Measurements from ENCODE around the gene ALK.

The ALK gene

DNA sequence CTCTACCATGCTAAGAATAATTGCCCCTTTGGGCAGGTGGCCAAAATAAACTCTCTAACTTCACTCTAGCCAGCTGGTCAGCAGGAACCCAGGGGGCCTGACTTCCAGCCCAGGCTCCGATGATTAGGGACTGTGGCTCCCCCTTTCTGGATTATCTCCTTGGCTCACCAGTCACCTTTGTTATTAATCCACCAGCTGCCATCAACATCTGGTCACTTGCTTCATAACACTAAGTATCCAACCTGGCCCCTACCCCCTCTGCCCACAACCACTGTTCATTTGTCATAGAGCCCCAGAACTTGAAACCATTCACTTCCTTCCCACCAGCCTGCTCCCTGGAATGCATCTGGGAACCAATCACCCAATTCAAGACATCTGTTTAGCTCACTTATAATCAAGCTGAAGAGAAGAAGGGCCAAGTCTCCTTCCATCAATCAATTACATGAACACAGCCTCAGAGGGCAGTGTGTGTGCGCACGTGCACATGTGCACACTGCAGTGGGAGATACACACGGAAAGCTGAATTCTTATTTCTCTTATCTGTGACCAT, 215.1 kb downstream of the ALK start:
- DNase-seq: no peak

DNA sequence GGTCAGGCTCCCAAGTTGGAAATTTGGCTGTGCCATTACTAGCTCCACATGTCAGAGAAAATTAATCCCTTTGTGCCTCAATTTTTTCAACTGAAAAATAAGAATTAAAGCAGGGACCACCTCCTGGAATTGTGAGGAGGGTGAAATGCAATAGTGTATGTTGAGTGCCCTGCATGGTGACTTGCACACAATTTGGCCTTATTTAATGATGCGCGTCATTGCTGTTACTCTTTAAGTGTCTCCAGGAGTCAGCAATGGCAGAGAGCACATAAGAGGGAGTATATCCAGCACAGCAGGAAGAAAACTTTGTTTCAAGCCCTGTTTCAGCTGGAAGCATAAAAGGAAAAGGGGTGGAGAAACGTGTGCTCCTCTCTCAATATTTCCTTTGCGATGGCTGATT, 215.8 kb downstream of the ALK start:
- no peak for DNase-seq

DNA sequence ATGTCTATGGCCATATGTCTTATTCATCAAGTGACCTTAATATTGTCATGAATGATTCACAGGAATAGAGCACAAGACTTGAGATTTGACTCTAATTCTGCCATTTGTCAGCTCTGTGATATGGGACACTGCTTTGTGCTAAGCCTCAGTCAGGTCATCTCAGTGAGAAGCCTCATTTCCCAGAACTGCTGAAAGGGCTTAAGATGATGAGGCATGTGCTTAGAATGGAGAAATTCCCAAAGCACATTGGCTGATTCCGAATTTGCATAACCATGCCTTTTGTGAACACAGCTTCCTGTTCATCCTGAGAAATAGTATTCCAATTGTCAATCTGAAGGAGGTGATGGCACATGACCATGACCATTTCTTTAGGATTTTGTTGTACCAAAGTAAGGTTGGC, 218.1 kb downstream of the ALK start:
- no peak for DNase-seq

DNA sequence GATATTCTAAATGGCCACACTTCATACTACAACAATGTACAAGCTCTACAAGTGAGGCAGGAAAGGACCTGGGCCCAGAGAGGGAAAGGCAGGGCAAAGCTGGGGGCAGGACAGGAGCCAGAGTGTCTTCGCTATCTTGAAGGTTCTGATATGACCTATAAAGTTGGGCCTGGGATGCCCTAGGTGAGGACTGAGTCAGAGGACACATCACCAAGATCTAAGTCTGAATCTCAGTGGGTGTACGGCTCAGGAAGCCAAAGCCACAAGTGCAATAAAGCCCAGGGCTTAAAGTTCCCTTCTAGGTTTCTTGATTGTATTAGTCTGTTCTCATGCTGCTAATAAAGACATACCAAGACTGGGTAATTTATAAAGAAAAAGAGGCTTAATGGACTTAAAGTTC, 219.1 kb downstream of the ALK start:
- no peak for DNase-seq

DNA sequence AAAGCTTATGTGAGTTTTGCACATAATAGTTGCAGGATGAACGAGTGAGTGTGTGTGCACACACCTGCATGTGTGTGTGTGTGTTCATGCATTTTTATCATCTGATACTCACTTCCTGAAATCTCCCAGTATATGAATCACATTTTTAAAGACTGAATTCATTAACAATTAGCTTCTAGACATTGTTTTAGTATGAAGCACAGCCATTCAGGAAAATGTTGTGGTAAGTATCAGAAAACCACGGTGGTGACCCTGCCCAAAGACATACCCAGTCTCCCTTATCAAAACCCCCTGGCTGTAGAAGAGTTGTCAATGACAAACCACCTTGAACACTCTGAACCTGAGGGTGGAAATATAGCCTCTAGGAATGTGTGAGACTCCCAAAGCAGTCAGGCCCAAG, 220.8 kb downstream of the ALK start:
- no peak for DNase-seq

DNA sequence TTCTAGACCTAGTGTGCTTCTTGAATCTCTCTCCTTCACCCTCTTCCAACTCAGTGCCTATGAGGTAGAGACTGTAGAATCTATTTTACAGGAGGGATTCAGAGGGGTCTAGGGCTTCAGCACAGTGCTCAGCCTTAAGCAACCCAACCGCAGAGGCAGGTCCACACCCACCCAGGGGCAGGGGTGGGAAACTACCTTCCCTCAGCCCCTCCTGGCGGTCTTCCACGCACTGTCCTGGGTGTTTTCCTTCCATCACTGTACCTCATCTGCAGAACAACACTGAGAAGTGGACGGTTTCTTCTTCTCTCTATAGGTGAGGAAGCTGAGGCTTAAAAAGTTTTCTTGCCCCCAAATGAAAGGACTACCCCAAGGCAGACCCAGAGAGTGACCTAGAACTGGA, 222.3 kb downstream of the ALK start:
- DNase-seq: no peak

DNA sequence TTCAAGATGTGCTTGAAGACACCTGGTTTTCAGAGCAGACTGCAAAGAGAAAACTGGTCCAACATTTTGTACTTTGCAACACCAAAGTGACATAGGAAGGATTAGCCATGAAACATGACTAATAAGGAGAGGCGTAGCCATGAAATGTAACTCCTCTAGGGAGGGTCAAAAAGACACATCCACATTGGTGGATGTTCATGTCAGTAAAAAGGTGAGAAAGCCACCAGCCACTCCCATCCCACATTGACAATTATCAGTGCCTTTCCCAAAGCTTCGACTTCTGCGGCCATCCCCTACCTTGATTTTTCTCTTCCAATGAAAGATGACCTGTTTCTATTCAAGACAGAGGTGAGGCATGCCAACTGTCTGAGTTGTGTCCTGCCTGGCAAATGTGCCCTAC, 223.2 kb downstream of the ALK start:
- DNase-seq: no peak

DNA sequence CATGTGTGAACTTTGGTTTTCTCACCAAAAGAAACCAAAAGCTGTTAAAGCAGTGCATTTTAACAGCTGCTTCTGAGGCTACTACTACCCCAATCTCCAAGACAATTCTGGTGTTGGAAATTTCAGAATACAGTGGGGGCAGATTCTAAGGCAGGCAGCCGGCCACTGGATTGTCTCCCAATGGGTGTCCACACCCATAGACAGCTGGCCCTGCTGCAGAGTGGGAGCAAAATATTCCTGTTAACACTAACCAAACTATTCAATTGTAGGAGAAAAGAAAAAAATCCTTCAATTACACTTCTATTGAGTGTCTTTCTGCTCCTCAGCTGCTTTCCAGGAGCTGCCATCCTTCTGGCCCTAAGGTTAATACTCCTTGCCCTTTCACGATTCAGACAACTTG, 223.7 kb downstream of the ALK start:
- DNase-seq: no peak

DNA sequence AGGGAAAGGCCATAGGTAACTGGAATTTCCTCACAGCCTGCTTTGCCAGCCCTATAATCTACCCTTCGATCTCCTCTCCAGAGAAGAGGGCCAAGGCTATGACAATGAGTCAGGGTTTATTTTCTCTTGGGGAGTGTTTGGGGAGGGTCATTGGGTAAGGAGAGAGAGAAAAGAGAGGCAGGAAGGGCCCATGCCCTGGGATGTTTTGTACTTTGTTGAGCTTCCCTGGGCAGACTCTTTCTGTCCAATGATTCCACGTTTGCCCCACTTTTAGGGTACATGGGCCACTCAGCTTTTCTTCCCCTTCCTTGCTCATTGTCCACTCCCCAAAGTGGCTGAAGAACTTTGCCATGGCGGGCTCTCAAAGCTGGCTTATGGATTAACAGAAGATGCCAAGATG, 224.2 kb downstream of the ALK start:
- DNase-seq: no peak

DNA sequence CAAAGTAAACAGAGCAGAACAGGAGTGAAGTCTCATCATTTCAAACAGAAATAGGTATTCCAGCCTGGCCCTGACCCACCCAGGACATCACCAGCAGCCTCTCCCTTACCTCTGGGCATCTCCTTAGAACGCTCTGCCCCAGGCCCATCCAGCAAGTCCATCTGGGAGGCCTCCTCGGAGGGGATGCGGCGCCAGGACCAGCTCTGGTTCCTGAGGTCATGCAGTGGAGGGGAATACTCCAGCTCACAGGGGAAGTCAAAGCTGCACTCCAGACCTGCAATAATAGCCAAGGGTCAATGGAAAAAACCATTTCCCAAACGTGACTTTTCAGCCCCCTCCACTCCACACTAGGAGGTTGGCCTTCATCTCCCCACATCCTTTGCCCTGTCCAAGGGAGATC, 226.6 kb downstream of the ALK start:
- DNase-seq: no peak

DNA sequence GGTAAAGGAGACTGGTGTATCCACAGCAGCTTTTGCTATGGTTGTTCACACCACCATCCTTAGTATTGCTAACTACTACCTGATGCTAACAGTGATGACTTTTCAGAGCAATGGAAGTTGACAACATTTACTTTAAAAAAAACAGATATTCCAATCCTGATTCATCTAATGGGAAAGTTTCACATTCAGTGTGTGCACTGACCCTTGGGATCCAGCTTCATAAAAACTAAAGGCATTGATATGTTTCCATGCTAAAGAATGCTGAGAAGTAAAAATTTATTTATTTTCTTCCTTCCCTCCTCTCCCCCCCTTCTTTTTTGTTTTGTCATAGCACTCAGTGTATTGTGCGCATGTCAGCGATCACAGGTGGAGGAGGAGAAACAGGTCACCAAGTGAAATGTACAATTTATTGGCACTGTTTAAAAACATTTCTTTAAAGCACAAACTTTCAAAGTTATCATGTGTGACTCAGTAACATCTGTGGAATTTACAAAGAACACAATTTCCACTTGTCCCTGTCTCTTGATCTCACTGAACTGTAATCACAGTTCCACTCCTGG, 229.9 kb downstream of the ALK start:
- no peak for DNase-seq

DNA sequence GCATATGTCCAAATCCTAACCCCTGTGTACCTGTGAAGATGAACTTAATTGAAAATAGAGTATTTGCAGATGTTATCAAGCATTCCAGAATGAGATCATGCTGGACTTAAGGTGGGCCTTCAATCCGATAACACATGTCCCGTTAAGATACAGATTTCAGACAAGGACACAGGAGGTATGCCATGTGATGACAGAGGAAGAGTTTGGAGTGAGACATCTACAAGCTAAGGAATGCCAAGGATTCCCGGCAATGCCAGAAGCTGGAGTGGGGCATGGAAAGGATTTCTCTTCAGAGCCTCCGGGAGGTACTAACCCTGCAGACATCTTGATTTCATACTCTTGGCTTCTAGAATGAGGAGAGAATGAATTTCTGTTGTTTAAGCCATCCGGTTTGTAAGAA, 231.7 kb downstream of the ALK start:
- no peak for DNase-seq

DNA sequence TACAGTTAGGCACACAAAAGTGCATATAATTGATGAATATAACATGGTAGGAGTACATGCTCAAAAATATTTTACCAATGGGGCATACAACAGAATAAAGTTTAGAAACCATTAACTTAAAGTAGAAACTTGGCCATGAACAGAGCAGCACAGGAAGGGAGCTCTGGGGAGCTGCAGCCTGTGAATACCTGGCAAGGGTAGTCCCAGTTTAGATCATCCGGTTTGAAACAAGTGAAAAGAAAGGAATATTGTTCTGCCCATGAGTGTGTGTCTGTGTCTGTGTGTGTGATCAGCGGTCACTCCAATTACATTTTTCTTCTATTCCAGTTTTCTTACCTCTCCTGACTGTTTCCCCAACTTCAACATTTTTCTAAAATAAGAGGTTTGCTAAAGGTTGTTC, 233.0 kb downstream of the ALK start:
- DNase-seq: no peak

DNA sequence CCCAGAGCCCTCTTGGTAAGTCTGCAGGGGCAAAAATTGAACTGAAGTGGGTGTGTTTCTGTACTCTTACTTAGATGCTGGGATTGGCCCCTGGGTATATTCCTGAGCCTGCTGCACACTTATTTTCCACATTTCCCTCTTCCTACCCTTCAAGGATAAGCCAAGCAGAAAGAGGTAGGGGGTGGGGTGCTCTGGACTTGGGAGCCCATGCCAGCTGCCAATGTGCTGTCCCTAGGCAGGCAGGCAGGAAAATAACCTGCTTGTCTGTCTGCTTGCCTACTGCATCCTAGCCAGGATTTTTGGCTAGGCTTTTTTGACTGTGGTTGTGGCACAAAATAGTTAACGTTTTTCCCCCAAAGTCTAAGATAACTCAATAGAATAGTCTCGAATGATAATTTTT, 234.3 kb downstream of the ALK start:
- DNase-seq: no peak

DNA sequence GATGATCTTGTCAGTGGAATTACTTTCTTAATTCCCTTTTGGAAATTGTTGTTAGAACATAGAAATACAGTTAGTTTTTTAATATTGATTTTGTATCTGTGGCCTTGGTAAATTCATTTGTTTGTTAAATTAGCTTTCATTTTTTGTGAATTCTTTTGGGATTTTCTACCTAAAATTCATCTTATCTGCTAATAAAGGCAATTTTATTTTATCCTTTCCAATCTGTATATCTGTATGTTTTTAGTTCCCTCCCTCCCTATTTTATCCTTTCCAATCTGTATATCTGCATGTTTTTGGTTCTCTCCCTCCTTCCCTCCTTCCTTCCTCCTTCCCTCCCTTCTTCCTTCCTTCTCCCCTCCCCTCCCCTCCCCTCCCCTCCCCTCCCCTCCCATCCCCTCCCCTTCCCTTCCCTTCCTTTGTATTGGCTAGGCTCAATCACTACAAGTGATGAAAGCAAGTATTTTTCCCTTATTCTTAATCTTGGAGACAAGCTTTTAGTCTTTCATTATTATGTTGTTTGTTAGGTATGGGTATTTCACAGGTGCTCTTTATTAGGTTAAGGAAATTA, 244.4 kb downstream of the ALK start:
- no peak for DNase-seq

DNA sequence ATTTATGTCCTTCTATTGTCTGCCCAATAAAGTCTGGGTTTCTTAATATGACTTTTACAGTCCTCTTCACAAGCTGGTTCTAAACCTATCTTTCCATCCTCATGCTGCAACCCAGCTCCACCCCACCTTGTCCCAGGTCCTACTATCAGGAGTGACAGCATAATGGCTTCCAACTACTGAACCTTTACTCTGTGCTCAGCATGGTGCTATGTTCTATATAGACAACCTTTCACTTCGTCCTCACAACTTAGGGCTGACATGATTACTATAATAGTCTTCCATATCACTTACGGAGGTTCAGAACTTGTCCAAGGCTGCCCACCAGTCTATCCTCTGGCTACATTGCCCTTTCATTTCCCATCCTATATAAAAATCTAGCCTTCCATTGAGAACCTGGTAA, 256.8 kb downstream of the ALK start:
- DNase-seq: no peak

DNA sequence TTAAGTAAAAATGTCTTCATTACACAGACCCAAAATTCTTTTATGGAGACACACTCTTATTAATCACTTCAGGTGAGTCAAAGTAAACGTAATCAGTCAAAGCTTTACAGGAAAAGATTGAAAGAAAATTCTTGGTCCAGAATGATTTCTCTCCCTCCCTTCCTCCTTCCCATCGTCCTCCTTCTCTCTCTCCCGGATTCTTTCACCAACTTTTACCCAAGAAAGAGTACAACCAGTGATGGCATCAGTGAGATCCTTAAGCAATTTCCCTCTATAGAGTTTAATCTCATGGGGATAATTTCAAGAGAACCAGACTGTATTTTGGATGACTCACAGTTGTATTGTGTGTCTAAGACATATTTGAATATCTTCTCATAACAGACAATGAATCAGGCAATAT, 258.1 kb downstream of the ALK start:
- DNase-seq: no peak

DNA sequence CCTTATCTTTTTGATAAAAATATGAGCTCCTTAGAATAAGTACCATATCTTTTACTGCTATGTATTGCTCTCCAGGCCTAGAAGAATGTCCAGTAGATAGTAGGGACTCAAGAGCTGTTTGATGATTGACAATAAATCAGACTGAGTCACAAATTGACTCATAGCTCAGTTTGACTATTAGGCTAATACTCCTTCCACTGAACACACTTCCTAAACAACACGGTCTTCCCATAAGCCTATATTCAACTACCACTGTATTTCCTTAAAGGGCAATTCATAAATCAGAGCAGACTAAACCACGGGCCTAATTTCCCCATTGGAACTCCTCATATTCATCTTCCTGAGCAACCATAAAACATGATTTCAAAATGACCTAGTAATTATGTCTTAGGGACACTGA, 258.5 kb downstream of the ALK start:
- DNase-seq: no peak

DNA sequence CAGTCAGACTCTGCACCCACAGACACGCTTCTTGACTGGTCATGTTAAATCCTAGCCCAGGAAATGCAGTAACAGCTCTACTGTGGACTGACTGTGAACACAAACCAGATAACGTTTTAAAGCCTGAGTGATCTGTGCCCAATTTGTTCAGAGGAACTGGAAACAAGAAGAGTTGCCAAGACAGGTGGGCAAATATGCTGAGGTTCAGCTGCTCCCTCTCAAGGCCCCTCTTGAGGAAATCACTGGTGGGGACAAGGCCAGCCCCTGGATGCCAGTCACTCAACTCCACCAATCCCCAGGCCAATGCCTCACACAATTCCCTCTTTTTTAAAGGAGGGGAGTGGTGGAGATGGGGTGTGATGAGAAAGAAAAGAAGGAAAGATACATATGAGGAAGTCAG, 261.2 kb downstream of the ALK start:
- no peak for DNase-seq

DNA sequence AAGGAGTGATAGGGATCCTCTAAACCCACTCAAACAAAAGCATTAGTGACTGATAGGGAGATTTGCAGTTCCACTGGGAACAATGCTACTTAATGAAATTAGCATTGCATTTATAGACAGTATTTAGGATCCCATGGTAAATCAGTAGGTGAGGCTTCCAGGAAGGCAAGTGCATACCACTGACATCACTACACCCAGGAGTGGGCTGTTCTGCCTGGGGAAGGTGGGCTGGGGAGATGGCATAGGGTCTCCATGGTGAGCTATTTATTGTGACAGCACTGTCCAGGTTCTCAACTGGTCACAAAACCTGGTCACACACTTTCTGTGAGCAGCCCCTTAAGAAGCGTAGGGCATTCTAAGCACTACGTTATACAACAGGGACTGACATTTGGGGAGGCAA, 262.2 kb downstream of the ALK start:
- DNase-seq: no peak

DNA sequence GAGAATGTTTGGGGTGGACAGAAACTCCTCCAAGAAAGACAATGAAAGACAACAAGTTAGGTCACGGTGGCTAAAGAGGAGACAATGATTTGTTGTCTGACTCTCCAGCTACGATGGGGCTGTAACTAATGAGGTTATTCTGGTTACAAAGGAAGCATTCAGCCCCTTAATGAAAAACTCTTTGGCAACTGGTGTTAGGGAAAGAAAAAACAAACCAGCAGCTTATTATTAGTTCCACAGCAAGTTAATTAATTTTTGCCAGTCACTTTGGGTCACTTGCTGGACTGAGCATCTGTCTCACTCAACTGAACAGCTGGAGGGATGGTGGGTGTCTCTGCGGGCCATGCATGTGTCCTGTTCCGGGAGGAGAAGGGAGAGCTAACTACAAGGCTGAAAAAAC, 263.7 kb downstream of the ALK start:
- no peak for DNase-seq

DNA sequence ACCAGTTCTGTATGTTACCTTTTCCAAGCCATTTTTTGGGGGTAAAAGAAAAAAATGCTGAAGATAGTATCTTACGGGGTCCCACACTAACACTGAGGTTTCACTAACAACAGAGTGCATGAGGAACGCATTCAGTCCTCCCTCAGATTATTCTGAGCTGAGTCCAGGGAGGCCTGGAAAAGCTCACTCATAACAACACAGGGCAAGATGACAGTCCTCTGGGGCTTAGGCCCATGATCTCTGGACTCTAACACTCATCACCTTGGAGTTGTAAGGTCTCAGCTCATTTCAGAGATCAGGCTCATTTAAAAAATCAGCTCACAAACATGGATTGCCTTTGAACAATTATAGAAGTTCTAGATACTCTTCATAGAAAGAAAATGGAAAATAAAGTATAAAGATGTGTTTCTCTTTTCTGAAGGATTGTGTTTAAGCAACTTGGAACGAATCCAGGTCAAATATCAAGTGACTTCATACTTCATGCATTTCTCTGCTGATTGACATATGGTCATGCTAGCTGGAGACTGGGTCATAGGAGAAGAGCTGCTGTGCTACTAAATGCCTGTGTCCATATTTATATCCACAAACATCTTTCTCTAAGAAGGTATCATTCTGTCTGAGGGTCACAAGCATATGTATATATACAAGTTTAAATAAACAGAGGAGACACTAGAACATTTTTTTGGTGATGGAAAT, 265.8 kb downstream of the ALK start:
- no peak for DNase-seq

DNA sequence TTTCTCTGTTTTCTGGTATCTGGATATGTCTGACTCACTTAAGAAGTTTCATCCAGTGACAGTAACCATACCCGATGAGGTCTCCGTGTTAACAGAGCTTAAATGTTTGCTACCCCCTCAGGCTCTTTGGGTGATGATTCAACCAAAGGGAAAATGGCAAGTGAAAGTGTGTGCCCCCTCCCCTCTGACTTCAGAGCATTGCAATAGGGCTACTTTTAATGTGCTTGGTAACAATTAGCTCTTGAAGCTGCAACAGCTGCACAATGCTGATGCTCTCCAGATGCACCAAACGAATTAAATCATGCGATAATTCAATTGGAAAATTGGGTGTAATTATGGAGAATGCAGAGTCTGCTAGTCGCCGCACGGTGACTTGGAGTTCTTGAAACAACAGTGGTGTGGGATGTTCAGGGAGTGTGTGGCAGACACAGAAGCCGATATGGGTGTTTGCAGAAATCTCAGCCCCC, 270.7 kb downstream of the ALK start:
- DNase-seq: no peak

DNA sequence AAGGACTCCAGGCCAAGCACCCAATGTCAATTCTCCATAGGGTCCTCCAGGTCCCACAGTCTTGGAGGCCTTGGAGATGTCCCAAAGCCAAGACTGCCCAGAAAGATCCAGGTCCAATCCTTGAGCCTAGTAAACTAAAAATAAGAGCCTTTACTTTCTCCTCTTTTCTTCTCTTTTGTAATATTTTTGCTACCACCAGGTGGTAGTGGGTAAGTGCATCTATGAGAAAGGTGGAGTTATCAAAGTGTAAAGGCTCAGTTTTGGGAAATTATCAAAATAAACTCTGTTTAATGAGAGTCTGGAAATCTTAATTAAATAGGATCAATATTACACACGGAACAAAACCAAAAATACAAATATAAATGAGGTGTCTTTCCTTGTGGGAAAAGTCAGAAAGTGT, 276.4 kb downstream of the ALK start:
- no peak for DNase-seq

DNA sequence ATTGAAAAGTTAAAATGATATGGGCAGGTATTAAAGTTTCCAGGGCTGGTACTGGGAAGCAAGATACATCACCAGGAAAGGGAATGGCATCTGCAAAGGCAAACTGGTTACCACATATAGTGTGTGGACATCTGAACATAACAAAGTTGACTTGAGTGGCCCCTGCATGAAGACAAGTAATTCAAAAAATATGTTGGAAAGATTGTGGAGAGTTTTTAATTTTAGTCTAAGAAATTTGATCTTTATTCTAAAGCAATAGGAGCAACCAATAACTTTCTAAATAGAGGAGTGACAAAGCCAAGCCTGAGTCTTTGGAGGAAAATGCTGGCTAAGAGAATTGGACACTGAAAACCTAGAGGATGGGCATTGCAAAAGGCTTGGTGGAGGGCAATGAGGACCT, 278.2 kb downstream of the ALK start:
- DNase-seq: no peak

All from AML-193 (cell line).